GM19372 (cell line): Measurements from ENCODE around the gene DCDC2C.

Experiments used
- ATAC-seq: cut with Tn5 transposase; IDR thresholded peaks from one replicate; pipeline ENCODE4 v1.9.1; 2021; ENCODE audit warnings: mild to moderate bottlenecking, low read depth, moderate library complexity; ENCODE audit not compliant: unreplicated experiment

Gene DCDC2C

GRCh38 chr2:3769766-3770165 is 66.4 kb downstream of the DCDC2C start:
- no peak for ATAC-seq

GRCh38 chr2:3770724-3771415 is 67.5 kb downstream of the DCDC2C start:
- ATAC-seq = no peak

DNA sequence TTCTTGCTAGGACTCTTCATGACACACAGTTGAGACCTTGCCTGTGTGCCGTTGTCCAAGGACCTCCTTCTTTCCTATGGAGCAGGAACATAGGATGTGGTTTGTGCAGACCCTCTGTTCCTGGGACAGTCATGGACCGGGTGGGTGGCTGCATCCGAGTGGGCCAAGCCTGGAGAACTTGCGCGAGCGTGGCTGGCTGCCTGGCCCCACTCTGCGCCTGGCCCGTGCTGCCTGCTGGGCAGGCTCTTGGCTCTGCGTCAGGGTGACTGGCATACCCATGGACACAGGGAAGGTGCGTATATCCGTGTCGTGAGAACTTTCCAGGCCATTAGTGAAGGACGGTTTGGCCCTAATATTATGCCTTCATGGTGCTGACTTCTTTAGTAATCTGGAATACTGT is 68.2 kb downstream of the DCDC2C start:
- ATAC-seq = no peak

DNA sequence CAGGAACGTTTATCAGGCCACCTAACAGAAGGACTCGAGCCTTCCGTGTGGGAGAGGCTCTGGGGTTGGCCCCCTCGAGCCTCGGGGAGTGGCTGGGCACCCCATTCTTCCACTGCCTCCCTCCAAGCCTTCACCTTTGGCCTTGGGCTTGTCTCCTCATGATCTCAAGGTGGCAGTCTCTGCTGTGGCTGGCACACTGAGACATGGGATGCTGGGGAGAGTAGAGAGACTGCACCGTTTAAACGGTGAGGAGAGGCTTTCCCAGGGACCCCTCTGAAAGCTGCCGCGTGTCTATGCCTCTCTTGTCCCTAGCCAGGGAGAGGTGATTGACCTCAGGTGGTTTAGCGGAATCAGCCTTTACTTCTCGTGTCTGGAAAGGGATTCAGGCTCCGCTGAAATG is 71.0 kb downstream of the DCDC2C start:
- no peak for ATAC-seq

- ATAC-seq = no peak
Measured at GRCh38 chr2:3776311-3776710, 72.9 kb downstream of the DCDC2C start.

DNA sequence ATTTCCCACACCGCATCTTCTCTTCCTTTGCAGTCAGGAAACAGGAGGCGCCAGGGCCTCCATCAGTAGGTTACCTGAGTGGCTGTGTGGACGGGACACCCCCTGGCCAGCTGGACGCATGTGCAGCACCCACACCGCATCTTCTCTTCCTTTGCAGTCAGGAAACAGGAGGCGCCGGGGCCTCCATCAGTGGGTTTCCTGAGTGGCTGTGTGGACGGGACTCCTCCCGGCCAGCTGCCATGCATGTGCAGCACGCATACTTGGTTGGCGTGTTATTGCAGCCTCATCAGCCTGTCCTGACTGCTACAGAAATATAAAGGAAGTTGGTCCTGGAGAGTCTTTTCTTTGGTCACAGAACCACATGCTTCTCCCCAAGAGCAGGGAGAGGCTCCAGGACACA is 74.6 kb downstream of the DCDC2C start:
- no peak for ATAC-seq

DNA sequence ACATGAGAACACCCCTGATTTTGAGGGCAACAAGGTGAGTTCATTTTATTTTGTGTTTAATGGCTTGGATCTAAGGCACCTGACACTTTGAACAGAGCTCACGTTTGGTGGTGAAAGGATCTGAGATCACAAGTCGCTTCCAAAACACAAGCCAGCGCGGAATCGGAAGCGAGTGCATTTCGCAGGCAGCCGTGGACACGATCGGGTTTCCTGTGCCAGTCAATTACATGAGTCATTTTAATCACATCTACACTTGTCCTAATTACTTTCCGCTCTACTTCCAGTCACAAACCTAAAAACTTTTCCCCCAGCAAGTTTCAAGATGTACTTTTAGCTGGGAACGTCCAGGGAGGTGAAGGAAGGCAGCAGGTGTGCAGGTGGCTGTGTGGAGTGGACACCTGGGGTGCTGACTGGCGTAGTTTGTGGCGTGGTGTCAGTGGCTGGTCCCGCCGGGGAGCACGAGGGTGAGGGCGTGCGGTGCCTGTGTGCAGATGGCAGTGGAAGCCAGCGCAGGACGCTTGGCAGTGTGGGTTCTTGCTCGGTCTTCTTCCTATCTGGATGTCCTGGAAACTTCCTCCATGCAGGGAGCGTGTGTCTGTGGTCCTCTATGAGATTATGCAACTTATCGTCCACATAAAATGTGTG is 75.6 kb downstream of the DCDC2C start:
- ATAC-seq = no peak

- no peak for ATAC-seq
Measured at GRCh38 chr2:3779496-3780049, 76.2 kb downstream of the DCDC2C start.

- peak; percentile 99 for ATAC-seq
Measured at GRCh38 chr2:3780477-3781402, 77.4 kb downstream of the DCDC2C start.

- ATAC-seq = no peak
Measured at GRCh38 chr2:3784731-3785130, 81.4 kb downstream of the DCDC2C start.

DNA sequence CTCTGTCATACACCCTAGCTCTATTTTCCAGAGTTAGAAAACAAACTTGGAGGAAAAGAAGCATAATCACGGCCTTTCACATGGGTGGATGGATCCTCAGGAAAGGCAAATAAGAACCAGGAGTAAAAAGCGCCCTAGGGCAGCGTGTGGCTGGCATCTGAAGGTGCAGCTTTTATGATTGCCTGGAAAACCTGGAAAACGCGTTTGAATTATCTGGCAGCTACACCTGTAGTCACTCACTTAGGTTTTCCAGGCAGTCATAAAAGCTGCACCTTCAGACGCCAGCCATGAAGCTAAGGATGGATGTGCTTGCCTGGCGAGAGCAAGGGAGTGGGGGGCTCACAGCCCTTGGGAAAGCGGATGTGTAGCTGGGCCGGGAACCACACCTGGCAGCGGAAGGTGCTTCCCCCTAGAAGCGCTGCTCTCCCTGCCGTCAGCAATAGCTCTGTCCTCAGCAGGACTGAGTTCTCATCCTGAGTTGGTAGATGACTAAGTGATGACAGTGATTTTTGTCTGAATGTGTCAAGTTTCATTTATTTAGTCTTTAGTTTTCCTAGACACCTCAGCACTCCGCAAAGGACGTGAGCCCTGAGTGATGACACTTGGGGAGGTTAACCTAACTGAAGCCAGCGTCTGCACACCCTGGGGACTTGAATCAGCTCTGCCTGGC is 82.0 kb downstream of the DCDC2C start:
- no peak for ATAC-seq

- no peak for ATAC-seq
Measured at GRCh38 chr2:3785890-3786273, 82.5 kb downstream of the DCDC2C start.

DNA sequence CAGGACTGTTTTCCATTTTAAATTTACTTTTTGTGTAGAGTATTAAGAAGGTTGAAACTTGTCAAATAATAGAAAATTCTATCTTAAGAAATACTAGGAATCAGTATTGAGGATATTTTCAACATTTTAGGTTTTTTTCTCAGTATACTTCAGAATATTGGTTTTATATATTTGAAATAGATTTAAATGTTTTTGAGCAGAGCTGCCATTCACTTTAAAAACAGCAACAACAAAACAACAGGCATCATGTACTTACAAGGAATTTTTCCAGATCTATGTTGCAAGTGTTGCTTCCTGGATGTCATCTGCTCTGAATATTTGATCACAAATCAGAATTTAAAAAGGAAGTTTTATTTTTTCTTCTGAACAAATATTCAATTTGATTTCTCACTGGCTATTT is 84.4 kb downstream of the DCDC2C start:
- no peak for ATAC-seq

DNA sequence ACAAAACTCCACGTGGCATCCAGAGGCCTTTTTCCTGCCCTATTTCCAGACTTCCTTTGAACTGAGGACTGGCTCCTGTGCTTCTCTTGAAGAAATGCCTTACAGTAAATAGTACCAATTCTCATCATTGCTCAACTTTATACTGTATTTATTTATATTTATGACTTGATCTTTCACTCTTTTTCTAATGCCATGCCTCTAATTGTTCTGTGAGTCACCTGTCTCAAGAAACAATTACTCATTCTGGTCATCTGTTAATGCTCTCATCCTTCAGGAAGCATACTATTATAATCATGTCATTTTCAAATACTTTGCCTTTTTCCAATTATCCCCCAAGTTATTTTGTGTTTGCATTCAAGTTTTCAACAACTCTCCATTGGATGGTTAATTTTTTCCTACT is 85.9 kb downstream of the DCDC2C start:
- ATAC-seq = no peak

DNA sequence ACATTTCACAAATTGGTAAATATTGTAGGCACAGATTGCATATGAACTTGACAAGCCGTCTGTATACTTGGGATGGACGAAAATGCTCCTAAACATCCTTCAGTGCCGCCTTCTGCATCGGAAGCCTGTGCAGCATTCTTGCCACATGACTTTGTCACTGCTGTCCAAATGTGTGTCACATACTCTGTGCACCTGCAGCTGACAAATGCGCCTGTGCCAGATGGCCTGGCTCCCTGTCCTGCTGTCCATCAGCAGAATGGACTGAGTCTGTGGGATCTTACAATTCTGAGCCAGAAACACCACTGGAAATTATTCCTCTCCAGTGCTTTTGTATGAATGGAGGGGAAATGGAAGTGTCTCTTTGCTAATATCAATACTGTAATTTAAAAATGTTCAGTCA is 89.9 kb downstream of the DCDC2C start:
- ATAC-seq = no peak

DNA sequence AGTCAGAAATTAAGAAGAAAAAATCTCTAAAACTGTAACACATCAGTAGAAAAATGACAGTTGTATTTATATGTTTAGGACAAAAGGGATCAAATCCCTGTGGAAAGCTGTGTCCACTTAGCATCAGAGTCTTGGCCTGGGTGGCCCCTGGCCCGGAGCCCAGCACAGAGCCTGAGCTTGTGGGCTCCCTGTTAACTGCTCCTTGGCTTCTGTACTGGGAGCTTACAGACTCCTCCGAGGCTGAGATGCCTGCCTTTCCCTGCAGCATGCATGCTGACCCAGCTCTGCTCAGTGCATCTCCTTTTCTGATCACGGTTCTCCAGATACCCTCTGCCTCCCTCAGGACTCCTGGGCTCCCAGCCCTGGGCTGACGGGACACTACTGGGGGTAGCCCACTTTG is 98.1 kb downstream of the DCDC2C start:
- ATAC-seq = no peak

GRCh38 chr2:3805201-3805939 is 102.0 kb downstream of the DCDC2C start:
- ATAC-seq = no peak

DNA sequence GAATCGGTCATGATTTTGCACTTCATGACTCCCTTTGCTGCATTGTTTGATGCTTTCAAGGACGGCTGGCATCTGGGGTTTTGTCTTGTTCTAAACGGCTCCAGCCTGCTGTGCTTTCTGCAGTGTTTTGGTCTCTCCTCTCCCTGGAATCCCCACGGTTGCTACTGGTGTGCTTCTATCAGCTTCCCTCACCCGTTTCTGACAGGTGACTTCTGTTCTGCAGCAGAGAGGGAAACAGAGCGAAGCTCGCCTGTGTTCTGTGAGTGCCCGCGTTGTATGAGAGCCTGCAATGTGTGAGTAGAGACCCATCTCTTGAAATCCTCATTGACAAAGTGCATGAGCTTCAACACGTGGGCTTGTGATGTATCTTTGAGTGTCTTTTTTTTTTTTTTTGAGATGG is 102.8 kb downstream of the DCDC2C start:
- no peak for ATAC-seq

DNA sequence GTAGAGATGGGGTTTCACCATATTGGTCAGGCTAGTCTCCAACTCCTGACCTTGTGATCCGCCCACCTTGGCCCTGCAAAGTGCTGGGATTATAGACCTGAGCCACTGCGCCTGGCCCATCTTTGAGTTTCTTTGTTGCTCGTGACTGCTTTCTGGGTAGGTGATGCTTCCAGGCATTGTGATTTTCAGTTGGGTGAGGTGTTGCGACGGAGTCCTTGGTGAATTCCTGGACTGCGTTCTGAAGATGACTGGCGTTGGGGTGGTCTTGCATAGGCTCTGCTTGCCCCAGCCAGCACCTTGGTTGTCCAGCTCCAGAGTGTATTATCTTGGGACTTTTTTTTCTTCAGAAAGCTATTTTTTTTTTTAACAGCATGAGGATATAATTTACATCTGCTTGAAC is 103.4 kb downstream of the DCDC2C start:
- no peak for ATAC-seq

GRCh38 chr2:3807853-3808252 is 104.5 kb downstream of the DCDC2C start:
- ATAC-seq = no peak
